Mesenchymal stem cell (in vitro differentiated cells and primary cell): ENCODE data around the gene BLMH.

Experiments used
- DNase-seq: peaks from one replicate; pipeline ENCODE4 v3.0.0-alpha.2; 2013
- H2AFZ ChIP-seq: one replicate; pipeline ENCODE4 v1.6.1; 2013; ENCODE audit warnings: low read depth, mild to moderate bottlenecking, control low read depth, inconsistent platforms, low read length, moderate library complexity
- H2AK5ac ChIP-seq: 2 replicates; pipeline ENCODE4 v1.6.1; 2013; ENCODE audit warnings: low read length, moderate library complexity, mild to moderate bottlenecking, inconsistent platforms; ENCODE audit not compliant: severe bottlenecking
- H2BK120ac ChIP-seq: one replicate; pipeline ENCODE4 v1.6.1; 2013; ENCODE audit warnings: low read depth, mild to moderate bottlenecking, inconsistent platforms, low read length, moderate library complexity
- H2BK12ac ChIP-seq, 2 experiments: one replicate each; pipeline ENCODE4 v1.6.1; 2013; ENCODE audit warnings: inconsistent platforms in 2 of 2, low read length in 2 of 2, mild to moderate bottlenecking in 2 of 2, moderate library complexity in 2 of 2, control low read depth in 1 of 2
- H2BK15ac ChIP-seq: one replicate; pipeline ENCODE4 v1.6.1; 2013; ENCODE audit warnings: mild to moderate bottlenecking, low read depth, inconsistent platforms; ENCODE audit not compliant: poor library complexity, severe bottlenecking
- H2BK5ac ChIP-seq: 2 replicates; pipeline ENCODE4 v1.6.1; 2013; ENCODE audit warnings: low read depth, mild to moderate bottlenecking, low read length, control low read depth, inconsistent platforms; ENCODE audit not compliant: poor library complexity, severe bottlenecking
- H3K14ac ChIP-seq, 2 experiments: one replicate each; pipeline ENCODE4 v1.6.1; 2013; ENCODE audit warnings: inconsistent platforms in 2 of 2, low read length in 2 of 2, control low read depth in 1 of 2, mild to moderate bottlenecking in 1 of 2, moderate library complexity in 1 of 2
- H3K18ac ChIP-seq, 2 experiments: one replicate each; pipeline ENCODE4 v1.6.1; 2013; ENCODE audit warnings: inconsistent platforms in 2 of 2, low read length in 2 of 2, control low read depth in 1 of 2, low read depth in 1 of 2, mild to moderate bottlenecking in 1 of 2
- H3K23ac ChIP-seq, 2 experiments: one replicate each; pipeline ENCODE4 v1.6.1; 2013; ENCODE audit warnings: inconsistent platforms in 2 of 2, low read length in 2 of 2, mild to moderate bottlenecking in 2 of 2, moderate library complexity in 2 of 2, control low read depth in 1 of 2
- H3K27ac ChIP-seq: 2 replicates; pipeline ENCODE4 v1.5.1; 2013; ENCODE audit warnings: mild to moderate bottlenecking, moderate library complexity, low read length, control low read depth, inconsistent platforms; ENCODE audit not compliant: poor library complexity, severe bottlenecking
- H3K27me3 ChIP-seq, 2 experiments: 2 replicates each; pipeline versions ENCODE4 v1.6.1 to v1.7.0; 2013; ENCODE audit warnings: low read length in 2 of 2, mild to moderate bottlenecking in 2 of 2, moderate library complexity in 2 of 2, control low read depth in 1 of 2, inconsistent platforms in 1 of 2; ENCODE audit not compliant: control insufficient read depth in 1 of 2, insufficient read depth in 1 of 2
- H3K36me3 ChIP-seq, 2 experiments: 2 replicates each; pipeline versions ENCODE4 v1.6.1 to v1.7.0; 2013; ENCODE audit warnings: low read length in 2 of 2, control low read depth in 1 of 2, inconsistent platforms in 1 of 2, low read depth in 1 of 2, mild to moderate bottlenecking in 1 of 2; ENCODE audit not compliant: insufficient read depth in 2 of 2, control insufficient read depth in 1 of 2
- H3K4ac ChIP-seq, 2 experiments: one replicate each; pipeline ENCODE4 v1.6.1; 2013; ENCODE audit warnings: inconsistent platforms in 2 of 2, low read length in 2 of 2, mild to moderate bottlenecking in 2 of 2, moderate library complexity in 2 of 2, control low read depth in 1 of 2, low read depth in 1 of 2
- H3K4me1 ChIP-seq: 2 replicates; pipeline ENCODE4 v1.6.1; 2013; ENCODE audit warnings: low read depth, low read length, control low read depth; ENCODE audit not compliant: control insufficient read depth, insufficient read depth
- H3K4me2 ChIP-seq: 2 replicates; pipeline ENCODE4 v1.6.1; 2013; ENCODE audit warnings: low read length, mild to moderate bottlenecking, inconsistent platforms; ENCODE audit not compliant: poor library complexity, severe bottlenecking
- H3K4me3 ChIP-seq, 2 experiments: 2 replicates each; pipeline versions ENCODE4 v1.5.1 to v1.7.0; 2013; ENCODE audit warnings: low read length in 2 of 2, mild to moderate bottlenecking in 2 of 2, control low read depth in 1 of 2, low read depth in 1 of 2; ENCODE audit not compliant: insufficient read depth in 1 of 2
- H3K79me1 ChIP-seq: replicated peaks from 2 replicates; pipeline ENCODE4 v1.6.1; 2013; ENCODE audit warnings: mild to moderate bottlenecking, control low read depth, low read length, inconsistent platforms; ENCODE audit not compliant: poor library complexity, severe bottlenecking
- H3K9ac ChIP-seq: 2 replicates; pipeline ENCODE4 v1.7.0; 2013; ENCODE audit warnings: mild to moderate bottlenecking, low read length, moderate library complexity
- H3K9me3 ChIP-seq: 2 replicates; pipeline ENCODE4 v1.7.0; 2013; ENCODE audit warnings: mild to moderate bottlenecking, low read length; ENCODE audit not compliant: control insufficient read depth
- H4K8ac ChIP-seq: one replicate; pipeline ENCODE4 v1.6.1; 2013; ENCODE audit warnings: inconsistent platforms, mild to moderate bottlenecking, low read length, moderate library complexity
- H4K91ac ChIP-seq: one replicate; pipeline ENCODE4 v1.6.1; 2013; ENCODE audit warnings: mild to moderate bottlenecking, low read length, inconsistent platforms
- WGBS: methylation state at CpG from one replicate; pipeline ENCODE4 v1.1.7; 2013; ENCODE audit warnings: mixed read lengths; 5-methylcytosine and 5-hydroxymethylcytosine counted together

Gene BLMH

GRCh38 chr17:30326809-30327208, 35.1 kb upstream of the BLMH start:
- Histone ChIP-seq H3K4me1 (peaks cover 3% of the 10 kb centered on the region), H3K4me2 (no peak overlapping the region), H2AK5ac (no peak overlapping the region), H4K91ac (no peak overlapping the region), H3K79me1 (no peaks in the 10 kb centered on the region), H2BK5ac (no peak overlapping the region), H3K27ac (no peak overlapping the region), H3K14ac (no peak overlapping the region), H2BK15ac (no peak overlapping the region), H3K9ac (no peak overlapping the region), H2BK12ac (no peak overlapping the region), H3K4me3 (no peak overlapping the region), H3K18ac (no peak overlapping the region), H3K23ac (no peak overlapping the region), H4K8ac (no peak overlapping the region), H3K4ac (no peak overlapping the region), H2BK120ac (no peak overlapping the region), H3K27me3 (peaks cover 0 to 7% of the 10 kb centered on the region in 2 experiments), H2AFZ (no peak overlapping the region), H3K36me3 (no peaks in the 10 kb centered on the region), H3K9me3 (no peaks in the 10 kb centered on the region)
- no CpG with 5 or more reads among the region's 1 CpG for WGBS
- DNase-seq: no peak

- Histone ChIP-seq H3K27me3 (peaks cover 0 to 7% of the 10 kb centered on the region in 2 experiments), H2AFZ (no peak overlapping the region), H2BK5ac (no peak overlapping the region), H2AK5ac (no peak overlapping the region), H3K36me3 (no peaks in the 10 kb centered on the region), H3K18ac (no peak overlapping the region), H3K4me3 (no peak overlapping the region), H3K23ac (no peak overlapping the region), H3K14ac (no peak overlapping the region), H2BK120ac (no peak overlapping the region), H3K4me1 (peaks cover 3% of the 10 kb centered on the region), H2BK15ac (no peak overlapping the region), H4K8ac (no peak overlapping the region), H3K79me1 (no peaks in the 10 kb centered on the region), H2BK12ac (no peak overlapping the region), H3K4me2 (no peak overlapping the region), H3K4ac (no peak overlapping the region), H3K27ac (no peak overlapping the region), H3K9ac (no peak overlapping the region), H4K91ac (no peak overlapping the region), H3K9me3 (no peaks in the 10 kb centered on the region)
- WGBS: 95% methylated on average over 5 of the region's 7 CpGs
- no peak for DNase-seq
Observed at GRCh38 chr17:30324723-30325122, 33.0 kb upstream of the BLMH start.

GRCh38 chr17:30323895-30324319, 32.2 kb upstream of the BLMH start:
- Histone ChIP-seq H3K27ac (no peak overlapping the region), H3K4me1 (peaks cover 3% of the 10 kb centered on the region), H2AFZ (no peak overlapping the region), H3K36me3 (no peaks in the 10 kb centered on the region), H2BK120ac (no peak overlapping the region), H3K27me3 (peaks cover 0 to 2% of the 10 kb centered on the region in 2 experiments), H2BK5ac (no peak overlapping the region), H3K4ac (no peak overlapping the region), H3K14ac (no peak overlapping the region), H3K9ac (no peak overlapping the region), H2AK5ac (no peak overlapping the region), H3K23ac (no peak overlapping the region), H4K8ac (no peak overlapping the region), H3K18ac (no peak overlapping the region), H4K91ac (no peak overlapping the region), H3K9me3 (no peaks in the 10 kb centered on the region), H3K4me2 (no peak overlapping the region), H2BK12ac (no peak overlapping the region), H2BK15ac (no peak overlapping the region), H3K79me1 (no peaks in the 10 kb centered on the region), H3K4me3 (no peak overlapping the region)
- no peak for DNase-seq

- Histone ChIP-seq H4K91ac (no peak overlapping the region), H3K4ac (no peak overlapping the region), H3K36me3 (no peaks in the 10 kb centered on the region), H3K9me3 (no peaks in the 10 kb centered on the region), H2AFZ (no peak overlapping the region), H2BK15ac (no peak overlapping the region), H3K14ac (no peak overlapping the region), H3K9ac (no peak overlapping the region), H3K4me1 (peaks cover 3% of the 10 kb centered on the region), H3K4me2 (no peak overlapping the region), H2BK12ac (no peak overlapping the region), H3K4me3 (no peak overlapping the region), H2BK5ac (no peak overlapping the region), H3K79me1 (no peaks in the 10 kb centered on the region), H3K18ac (no peak overlapping the region), H4K8ac (no peak overlapping the region), H2BK120ac (no peak overlapping the region), H3K23ac (no peak overlapping the region), H3K27me3 (peaks cover 0 to 2% of the 10 kb centered on the region in 2 experiments), H3K27ac (no peak overlapping the region), H2AK5ac (no peak overlapping the region)
- DNase-seq: no peak
- 78% methylated on average over 5 of the region's 5 CpGs for WGBS
Observed at GRCh38 chr17:30323262-30323894, 31.6 kb upstream of the BLMH start.
